Measurements from ENCODE around the gene SOD2. TPM values are rescaled to one million over a fixed set of nuclear protein-coding genes. Genes with fewer than 3 reads are reported as not detected.
A peak's percentile ranks its signal among the peaks of the same experiment; 100 is the strongest.

Gene SOD2
- total and polyA plus RNA-seq, 2 of the 13 experiments (the other 11 are each of a cell fraction or from before 2014, with no cell fraction given): 304 to 309 TPM

DNA sequence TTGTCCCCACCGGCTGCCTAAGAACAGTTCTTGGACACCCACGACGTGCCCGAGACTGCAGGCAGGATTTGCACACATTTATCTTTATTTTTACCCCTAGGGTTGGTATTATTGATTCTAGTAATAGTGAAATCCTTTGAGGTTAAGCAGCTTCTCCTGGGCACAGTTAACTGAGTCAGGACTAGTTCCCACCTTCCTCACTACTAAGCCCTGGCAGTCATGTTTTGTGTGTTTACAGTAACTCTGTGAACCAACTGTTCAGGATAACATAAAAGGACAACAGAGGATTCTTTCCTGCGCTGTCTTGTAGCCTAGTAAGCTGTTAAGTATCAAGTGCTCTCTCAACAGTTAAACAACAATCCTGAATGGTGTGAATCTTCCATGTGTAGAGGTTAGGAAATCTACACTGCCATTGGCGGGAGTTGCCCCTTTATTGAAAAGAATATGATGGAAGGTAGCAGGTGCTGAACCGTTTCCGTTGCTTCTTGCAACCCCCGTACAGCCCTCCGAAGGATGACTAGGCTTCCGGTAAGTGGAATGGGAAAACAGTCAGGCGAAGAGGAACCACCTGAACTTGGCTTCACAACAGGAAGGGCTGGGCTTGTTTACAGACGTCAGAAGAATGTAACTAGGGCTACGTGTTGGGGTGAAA is 979 bp upstream of the SOD2 start (continued):
- peak; percentile 60 for TF ChIP-seq ZC3H13 (CRISPR knock-in tag; IDR thresholded peaks at IDR 0.05)
- TF ChIP-seq TRIM24 (CRISPR knock-in tag; IDR thresholded peaks at IDR 0.05): no peak
- no peak for TF ChIP-seq SP4 (CRISPR knock-in tag; IDR thresholded peaks at IDR 0.05)
- TF ChIP-seq ZNF614 (CRISPR knock-in tag; IDR thresholded peaks at IDR 0.05; ENCODE audit: borderline replicate concordance): 0 out of 2 replicates have a peak, but pooled peaks have one; percentile 24
- TF ChIP-seq FOXP1 (IDR thresholded peaks at IDR 0.05): no peak
- TF ChIP-seq FOXP1 (CRISPR knock-in tag; IDR thresholded peaks at IDR 0.05): peak; percentile 85
- TF ChIP-seq ZNF230 (CRISPR knock-in tag; IDR thresholded peaks at IDR 0.05): 0 out of 2 replicates have a peak, but pooled peaks have one; percentile 31
- no peak for TF ChIP-seq EHMT2 (IDR thresholded peaks at IDR 0.05; ENCODE audit: borderline replicate concordance, low read depth, low read length)
- TF ChIP-seq ZNF431 (CRISPR knock-in tag; IDR thresholded peaks at IDR 0.05; ENCODE audit: borderline replicate concordance, low read depth): peak; percentile 96
- TF ChIP-seq ZNF451 (CRISPR knock-in tag; IDR thresholded peaks at IDR 0.05): no peak
- TF ChIP-seq ZNF180 (CRISPR knock-in tag; IDR thresholded peaks at IDR 0.05; ENCODE audit: borderline replicate concordance, low read depth): 0 out of 2 replicates have a peak, but pooled peaks have one; percentile 40
- TF ChIP-seq CEBPG (CRISPR knock-in tag; IDR thresholded peaks at IDR 0.05): peak; percentile 46
- TF ChIP-seq, protein P1, sequence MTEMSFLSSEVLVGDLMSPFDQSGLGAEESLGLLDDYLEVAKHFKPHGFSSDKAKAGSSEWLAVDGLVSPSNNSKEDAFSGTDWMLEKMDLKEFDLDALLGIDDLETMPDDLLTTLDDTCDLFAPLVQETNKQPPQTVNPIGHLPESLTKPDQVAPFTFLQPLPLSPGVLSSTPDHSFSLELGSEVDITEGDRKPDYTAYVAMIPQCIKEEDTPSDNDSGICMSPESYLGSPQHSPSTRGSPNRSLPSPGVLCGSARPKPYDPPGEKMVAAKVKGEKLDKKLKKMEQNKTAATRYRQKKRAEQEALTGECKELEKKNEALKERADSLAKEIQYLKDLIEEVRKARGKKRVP (CRISPR knock-in tag; IDR thresholded peaks at IDR 0.05): no peak; a peak in 2 of 4 replicates
- TF ChIP-seq, protein P2, sequence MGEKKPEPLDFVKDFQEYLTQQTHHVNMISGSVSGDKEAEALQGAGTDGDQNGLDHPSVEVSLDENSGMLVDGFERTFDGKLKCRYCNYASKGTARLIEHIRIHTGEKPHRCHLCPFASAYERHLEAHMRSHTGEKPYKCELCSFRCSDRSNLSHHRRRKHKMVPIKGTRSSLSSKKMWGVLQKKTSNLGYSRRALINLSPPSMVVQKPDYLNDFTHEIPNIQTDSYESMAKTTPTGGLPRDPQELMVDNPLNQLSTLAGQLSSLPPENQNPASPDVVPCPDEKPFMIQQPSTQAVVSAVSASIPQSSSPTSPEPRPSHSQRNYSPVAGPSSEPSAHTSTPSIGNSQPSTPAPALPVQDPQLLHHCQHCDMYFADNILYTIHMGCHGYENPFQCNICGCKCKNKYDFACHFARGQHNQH (CRISPR knock-in tag; IDR thresholded peaks at IDR 0.05): peak; percentile 68; the same call in 1 of the 2 replicates
- TF ChIP-seq ZSCAN25 (CRISPR knock-in tag; IDR thresholded peaks at IDR 0.05): 0 out of 2 replicates have a peak, but pooled peaks have one; percentile 8
- TF ChIP-seq PITX1 (CRISPR knock-in tag; IDR thresholded peaks at IDR 0.05): no peak; the same call in 1 of the 2 replicates
- TF ChIP-seq, protein P3, sequence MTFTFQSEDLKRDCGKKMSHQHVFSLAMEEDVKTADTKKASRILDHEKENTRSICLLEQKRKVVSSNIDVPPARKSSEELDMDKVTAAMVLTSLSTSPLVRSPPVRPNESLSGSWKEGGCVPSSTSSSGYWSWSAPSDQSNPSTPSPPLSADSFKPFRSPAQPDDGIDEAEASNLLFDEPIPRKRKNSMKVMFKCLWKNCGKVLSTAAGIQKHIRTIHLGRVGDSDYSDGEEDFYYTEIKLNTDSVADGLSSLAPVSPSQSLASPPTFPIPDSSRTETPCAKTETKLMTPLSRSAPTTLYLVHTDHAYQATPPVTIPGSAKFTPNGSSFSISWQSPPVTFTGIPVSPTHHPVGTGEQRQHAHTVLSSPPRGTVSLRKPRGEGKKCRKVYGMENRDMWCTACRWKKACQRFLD (CRISPR knock-in tag; IDR thresholded peaks at IDR 0.05; ENCODE audit: borderline replicate concordance): 0 out of 2 replicates have a peak, but pooled peaks have one; percentile 71
- TF ChIP-seq, protein P4, sequence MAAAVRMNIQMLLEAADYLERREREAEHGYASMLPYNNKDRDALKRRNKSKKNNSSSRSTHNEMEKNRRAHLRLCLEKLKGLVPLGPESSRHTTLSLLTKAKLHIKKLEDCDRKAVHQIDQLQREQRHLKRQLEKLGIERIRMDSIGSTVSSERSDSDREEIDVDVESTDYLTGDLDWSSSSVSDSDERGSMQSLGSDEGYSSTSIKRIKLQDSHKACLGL (CRISPR knock-in tag; IDR thresholded peaks at IDR 0.05): no peak
- TF ChIP-seq, protein P5, sequence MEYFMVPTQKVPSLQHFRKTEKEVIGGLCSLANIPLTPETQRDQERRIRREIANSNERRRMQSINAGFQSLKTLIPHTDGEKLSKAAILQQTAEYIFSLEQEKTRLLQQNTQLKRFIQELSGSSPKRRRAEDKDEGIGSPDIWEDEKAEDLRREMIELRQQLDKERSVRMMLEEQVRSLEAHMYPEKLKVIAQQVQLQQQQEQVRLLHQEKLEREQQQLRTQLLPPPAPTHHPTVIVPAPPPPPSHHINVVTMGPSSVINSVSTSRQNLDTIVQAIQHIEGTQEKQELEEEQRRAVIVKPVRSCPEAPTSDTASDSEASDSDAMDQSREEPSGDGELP (IDR thresholded peaks at IDR 0.05; ENCODE audit: borderline replicate concordance, low read depth): peak; percentile 72; the same call in 1 of the 2 replicates
- peak; percentile 58; the same call in 1 of the 2 replicates for TF ChIP-seq POLR2AphosphoS5 (IDR thresholded peaks at IDR 0.05; ENCODE audit: low read depth, low read length)
- TF ChIP-seq HNRNPUL1 (IDR thresholded peaks at IDR 0.05; ENCODE audit: low read depth, low read length): no peak
- TF ChIP-seq ZSCAN20 (CRISPR knock-in tag; IDR thresholded peaks at IDR 0.05; ENCODE audit: borderline replicate concordance): 0 out of 2 replicates have a peak, but pooled peaks have one; percentile 16
- 0 out of 4 replicates have a peak, but pooled peaks of 1 of the 2 experiments have one; percentile 10 for TF ChIP-seq NR2F1 (CRISPR knock-in tag; IDR thresholded peaks at IDR 0.05)
- peak; percentile 79 for TF ChIP-seq ELF1 (CRISPR knock-in tag; IDR thresholded peaks at IDR 0.05)
- no peak for TF ChIP-seq SRSF1 (optimal IDR thresholded peaks at IDR 0.05; ENCODE audit: low read depth, low read length)
